ENCODE results near the gene EXO1.
"Not testable (repeated sequence)": the region's sequence is repeated elsewhere in the genome, so short reads cannot be mapped to it uniquely, and the experiment has no call there.

The EXO1 gene

GRCh38 chr1:241847796-241848685, at the start of gene EXO1:
Gene EXO1, plus strand, starts transcription at chr1:241848204. Its CDS starts 2,222 bp downstream, at chr1:241850426.
- DNase-seq (ENCODE audit: low read depth) = peak; percentile 71

DNA sequence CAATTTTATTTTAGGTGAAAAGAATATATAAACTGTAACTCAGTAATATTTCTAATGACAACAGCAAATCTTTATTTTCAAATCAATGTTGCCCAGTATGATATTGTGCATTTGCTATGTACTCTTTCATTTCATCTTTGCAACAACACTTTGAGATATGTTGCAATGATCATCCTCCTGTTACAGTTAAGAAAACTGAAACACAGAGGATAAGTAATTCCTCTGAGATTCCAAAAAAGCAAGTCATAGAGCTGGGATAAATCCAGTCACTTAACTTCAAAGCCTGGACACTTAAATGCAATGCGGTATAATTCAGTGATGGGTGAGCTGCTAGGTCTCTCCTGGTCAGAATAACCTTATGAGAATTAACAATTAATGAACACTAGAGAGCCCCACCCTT, 48.6 kb upstream of the EXO1 start:
- DNase-seq (ENCODE audit: low read depth) = no peak

GRCh38 chr1:241800640-241801039, 47.4 kb upstream of the EXO1 start:
- DNase-seq (ENCODE audit: low read depth) = no peak

DNA sequence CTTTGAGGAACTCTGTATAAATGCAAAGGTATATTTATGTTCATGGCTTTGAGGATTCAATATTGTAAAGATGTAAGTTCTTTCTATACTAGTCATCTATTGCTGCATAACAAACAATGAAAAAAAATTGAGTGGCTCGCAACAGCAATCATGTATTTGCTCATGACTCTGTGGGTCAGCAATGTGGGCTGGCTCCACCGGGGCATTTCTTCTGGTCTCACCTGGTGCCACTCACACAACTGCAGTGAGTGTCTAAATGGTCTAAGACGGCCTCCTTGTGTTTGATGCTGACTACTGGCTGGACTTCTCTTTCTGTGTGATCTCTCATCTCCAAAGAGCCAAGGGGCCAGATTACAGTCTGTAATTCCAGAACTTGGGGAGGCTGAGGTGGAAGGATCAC, 45.1 kb upstream of the EXO1 start:
- no peak for DNase-seq (ENCODE audit: low read depth)

GRCh38 chr1:241804706-241805105, 43.3 kb upstream of the EXO1 start:
- DNase-seq (ENCODE audit: low read depth) = not testable (repeated sequence)

- no peak for DNase-seq (ENCODE audit: low read depth)
These were observed 39.7 kb upstream of the EXO1 start for GRCh38 chr1:241808265-241808664.

DNA sequence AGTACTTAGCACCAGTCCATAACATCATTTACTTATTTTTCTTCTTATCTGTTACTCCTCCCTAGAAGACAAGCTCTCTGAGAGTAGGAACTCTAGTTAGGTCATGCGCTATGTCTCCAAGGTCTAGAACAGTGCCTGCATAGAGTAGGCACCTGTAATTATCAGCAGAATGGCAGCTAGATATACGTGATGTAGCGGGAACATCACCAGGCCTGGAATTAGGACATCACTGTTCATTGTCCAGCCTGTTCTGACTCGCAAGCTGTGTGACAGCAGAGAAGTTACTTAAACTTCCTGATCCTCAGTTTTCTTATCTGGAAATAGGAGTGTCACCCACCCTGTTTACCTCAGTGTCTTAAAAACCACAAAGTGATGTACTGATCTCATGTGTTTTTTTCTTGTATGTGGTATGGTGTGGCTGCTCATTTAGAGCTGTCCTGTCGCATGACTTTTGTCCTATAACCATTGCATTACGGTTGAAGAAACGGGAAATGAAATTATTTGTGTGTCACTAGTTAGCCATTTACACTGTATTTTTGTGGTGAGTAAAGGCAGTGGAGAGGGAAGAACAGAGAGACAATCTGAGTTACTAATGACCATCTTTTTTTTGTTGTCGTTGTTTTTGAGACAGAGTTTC, 37.1 kb upstream of the EXO1 start:
- DNase-seq (ENCODE audit: low read depth) = no peak

DNA sequence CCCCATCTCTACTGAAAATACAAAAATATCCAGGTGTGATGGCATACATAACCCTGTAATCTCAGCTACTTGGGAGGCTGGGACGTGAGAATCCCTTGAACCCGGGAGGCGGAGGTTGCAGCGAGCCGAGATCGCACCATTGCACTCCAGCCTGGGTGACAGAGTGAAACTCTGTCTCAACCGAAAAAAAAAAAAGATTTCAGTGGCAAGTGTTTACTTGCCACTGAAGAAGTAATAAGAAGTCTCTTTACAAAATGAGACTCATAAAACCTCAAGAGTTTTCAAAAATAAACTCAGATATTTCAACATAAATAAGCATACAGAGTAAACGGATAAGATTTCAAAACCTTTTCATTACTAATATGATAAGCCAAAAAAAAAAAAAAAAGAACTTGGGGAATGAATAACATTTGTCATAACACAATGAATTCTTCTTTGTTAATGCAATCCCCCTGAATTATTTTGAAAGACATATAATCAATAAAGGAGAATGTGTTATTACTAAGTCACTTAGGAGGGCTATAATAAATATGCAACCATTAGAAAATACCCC, 34.2 kb upstream of the EXO1 start:
- DNase-seq (ENCODE audit: low read depth) = no peak

DNA sequence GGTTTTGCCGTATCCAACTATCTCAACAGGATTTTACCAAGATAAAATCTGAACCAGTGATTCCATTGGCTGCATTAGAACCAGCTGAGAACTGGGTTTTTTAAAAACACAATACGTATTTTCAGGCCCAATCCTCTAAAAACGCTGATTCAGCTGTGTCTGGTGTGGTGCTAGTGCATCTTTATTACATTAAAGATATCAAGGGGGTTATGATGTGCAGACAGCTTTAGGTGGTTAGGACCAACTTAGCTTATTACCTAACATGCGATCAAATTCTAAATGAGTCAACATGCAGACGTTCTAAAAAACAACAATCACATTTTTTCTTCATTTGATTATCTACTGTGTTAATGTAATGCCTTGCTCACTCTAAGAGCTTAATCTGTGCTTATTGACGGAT, 32.0 kb upstream of the EXO1 start:
- DNase-seq (ENCODE audit: low read depth) = no peak

- no peak for DNase-seq (ENCODE audit: low read depth)
These were observed 30.6 kb upstream of the EXO1 start for GRCh38 chr1:241817331-241817792.

GRCh38 chr1:241817956-241818612, 29.9 kb upstream of the EXO1 start:
- DNase-seq (ENCODE audit: low read depth) = no peak

GRCh38 chr1:241819340-241819866, 28.6 kb upstream of the EXO1 start:
- no peak for DNase-seq (ENCODE audit: low read depth)

- no peak for DNase-seq (ENCODE audit: low read depth)
These were observed 26.6 kb upstream of the EXO1 start for GRCh38 chr1:241821363-241821762.

DNA sequence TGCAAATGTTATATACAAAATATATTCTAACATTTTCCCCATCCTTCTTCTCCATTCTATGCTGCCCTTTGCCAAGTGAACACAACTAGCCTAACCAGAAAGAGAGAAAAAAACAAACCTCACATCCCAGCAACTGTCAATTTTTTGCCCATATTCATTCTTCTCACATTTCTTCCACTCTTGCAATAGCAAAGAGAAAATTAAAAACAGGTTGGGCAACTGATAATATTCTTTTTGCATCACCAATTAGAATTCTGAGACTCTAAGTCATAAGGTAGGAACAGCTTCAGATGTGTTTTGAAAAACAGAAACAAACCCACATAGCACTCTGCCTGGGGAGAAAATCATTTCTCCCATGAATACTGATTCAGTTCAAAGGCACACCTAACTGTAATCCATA, 25.2 kb upstream of the EXO1 start:
- DNase-seq (ENCODE audit: low read depth) = no peak

- DNase-seq (ENCODE audit: low read depth) = no peak
These were observed 24.1 kb upstream of the EXO1 start for GRCh38 chr1:241823925-241824324.

GRCh38 chr1:241825581-241825980, 22.4 kb upstream of the EXO1 start:
- DNase-seq (ENCODE audit: low read depth) = no peak

DNA sequence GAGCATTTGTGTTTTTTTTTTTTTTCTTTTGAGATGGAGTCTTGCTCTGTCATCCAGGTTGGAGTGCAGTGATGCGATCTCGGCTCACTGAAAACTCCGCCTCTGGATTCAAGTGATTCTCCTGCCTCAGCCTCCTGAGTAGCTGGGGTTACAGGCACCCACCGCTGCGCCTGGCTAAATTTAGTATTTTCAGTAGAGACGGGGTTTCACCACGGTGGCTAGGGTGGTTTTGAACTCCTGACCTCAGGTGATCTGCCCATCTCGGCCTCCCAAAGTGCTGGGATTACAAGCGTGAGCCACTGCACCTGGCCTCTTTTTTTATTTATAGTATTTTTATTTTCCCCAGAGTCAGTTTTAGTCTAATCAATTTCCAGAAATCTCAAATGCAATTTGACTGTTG, 21.4 kb upstream of the EXO1 start:
- not testable (repeated sequence) for DNase-seq (ENCODE audit: low read depth)

GRCh38 chr1:241827264-241827663, 20.7 kb upstream of the EXO1 start:
- DNase-seq (ENCODE audit: low read depth) = no peak

GRCh38 chr1:241828463-241829021, 19.5 kb upstream of the EXO1 start:
- no peak for DNase-seq (ENCODE audit: low read depth)

DNA sequence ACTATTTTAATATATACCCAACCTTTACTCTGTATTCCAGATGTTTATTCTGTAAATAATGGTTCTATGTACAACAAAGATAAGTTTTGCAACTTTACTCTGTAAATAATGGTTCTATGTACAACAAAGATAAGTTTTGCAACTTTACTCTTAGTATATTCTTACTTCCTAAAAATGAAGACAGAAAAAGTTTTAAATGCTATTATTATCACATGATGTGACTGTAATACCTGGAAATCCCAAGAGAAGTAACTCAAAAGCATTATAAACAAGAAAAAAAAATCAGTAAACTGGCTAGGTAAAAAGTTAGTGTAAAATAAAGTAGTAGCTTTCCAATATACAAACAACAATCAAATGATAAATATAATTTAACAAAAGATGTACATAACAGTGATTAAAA, 18.5 kb upstream of the EXO1 start:
- DNase-seq (ENCODE audit: low read depth) = no peak

- no peak for DNase-seq (ENCODE audit: low read depth)
These were observed 13.1 kb upstream of the EXO1 start for GRCh38 chr1:241834733-241835377.
